Spleen (tissue), 11 donors: ENCODE data around the gene PNPLA2. TPM values are rescaled to one million over a fixed set of nuclear protein-coding genes. Genes with fewer than 3 reads are reported as not detected.

Experiments used
- DNase-seq: peaks from one replicate; pipeline ENCODE4 v3.0.0-alpha.2; 2020
- H3K27ac ChIP-seq, 8 donors: fragments of 200-600 bp; sonication (generic) in 7 of 8; 1 replicate in 4 of 8; 2 replicates in 4 of 8; pipeline versions ENCODE4 v1.5.0 to v1.8.0; 2016 to 2021; ENCODE audit warnings: inconsistent platforms in 4 of 8, mild to moderate bottlenecking in 4 of 8, moderate library complexity in 1 of 8
- H3K27me3 ChIP-seq, 7 donors: fragments of 200-600 bp; sonication (generic) in 6 of 7; replicated peaks in 1 of 7; 1 replicate in 4 of 7; 2 replicates in 3 of 7; pipeline versions ENCODE4 v1.5.0 to v1.8.0; 2016 to 2021; ENCODE audit warnings: inconsistent platforms in 3 of 7, mild to moderate bottlenecking in 1 of 7
- H3K36me3 ChIP-seq, 6 donors: fragments of 200-600 bp; sonication (generic) in 5 of 6; 1 replicate in 4 of 6; 2 replicates in 2 of 6; pipeline versions ENCODE4 v1.5.0 to v1.8.0; 2016 to 2021; ENCODE audit warnings: inconsistent platforms in 2 of 6
- H3K4me1 ChIP-seq, 6 donors: fragments of 200-600 bp; sonication (generic) in 5 of 6; 1 replicate in 3 of 6; 2 replicates in 3 of 6; pipeline versions ENCODE4 v1.5.0 to v1.8.0; 2016 to 2021; ENCODE audit warnings: inconsistent platforms in 3 of 6
- H3K4me3 ChIP-seq, 8 donors: fragments of 200-600 bp; sonication (generic) in 7 of 8; 1 replicate in 4 of 8; 2 replicates in 4 of 8; pipeline versions ENCODE4 v1.5.0 to v1.8.0; 2016 to 2021; ENCODE audit warnings: inconsistent platforms in 4 of 8, mild to moderate bottlenecking in 4 of 8, moderate library complexity in 2 of 8
- H3K9me3 ChIP-seq, 8 donors: fragments of 200-600 bp; sonication (generic) in 7 of 8; 1 replicate in 4 of 8; 2 replicates in 4 of 8; pipeline versions ENCODE4 v1.5.0 to v1.8.0; 2016 to 2021; ENCODE audit warnings: inconsistent platforms in 4 of 8
- POLR2A ChIP-seq, 3 donors: fragments of 450-650 bp; IDR thresholded peaks; one replicate each; pipeline ENCODE4 v1.5.1; 2017; ENCODE audit warnings: antibody characterized with exemption in 3 of 3, mild to moderate bottlenecking in 1 of 3
- POLR2AphosphoS5 ChIP-seq, 3 donors: sonication (generic); formaldehyde crosslinking; IDR thresholded peaks; one replicate each; pipeline ENCODE4 v1.5.1; 2017; ENCODE audit warnings: antibody characterized with exemption in 3 of 3
- WGBS, 5 donors: extraction: QIAGEN DNeasy Blood & Tissue Kit in 3 of 5; methylation state at CpG; one replicate each; pipeline versions ENCODE4 v1.1.5 to v1.1.7; 2013 to 2018; 5-methylcytosine and 5-hydroxymethylcytosine counted together
- intact Hi-C: fragments of 100-400 bp; cut with DNase I; formaldehyde crosslinking; loops from one replicate; pipeline ENCODE4 v1.15.0; 2023; ENCODE audit warnings: low total_unique reads
- polyA plus RNA-seq, 3 donors: library from polyadenylated mRNA; stranded (reverse); fragments of 200-250 nt; gene quantifications; one replicate each; pipeline ENCODE4 v1.2.1, GENCODE V29; 2013
- total RNA-seq, 7 donors: library from RNA; depleted of rRNA in 3 of 7; stranded (reverse); fragments of >200 nt in 3 of 7; fragmentation: NEBNext Ultra II Directional in 4 of 7; extraction: Animal tissue kit (Norgen Biotek cat#: 25700) in 4 of 7; gene quantifications; one replicate each; pipeline versions ENCODE4 v1.1.0 to v1.2.1, GENCODE V29; 2016 to 2021
- TF ChIP-seq, protein P1 (sequence below), 11 experiments: fragments of 200-600 bp in 7 of 11; fragments of 450-650 bp in 4 of 11; sonication (generic) in 4 of 11; IDR thresholded peaks in 8 of 11; conservative IDR thresholded peaks in 3 of 11; 1 replicate in 7 of 11; 2 replicates in 4 of 11; pipeline versions ENCODE4 v1.4.0 to v1.8.0; 2016 to 2021; ENCODE audit warnings: antibody characterized with exemption in 11 of 11, inconsistent platforms in 4 of 11, mild to moderate bottlenecking in 1 of 11
- donor health status: healthy with polysubstance abuse.
- donor health status: DM: no; HTN: no; CAD: no; lungs with moderate emphysema.
- donor health status: DM: no; HTN: no; CAD: no.
- donor health status: Bipolar disorder and iron deficiency.
- donor health status: healthy.
- donor health status: DM: no; HTN: no; CAD: no.
- donor health status: DM: yes; HTN: yes; CAD: no.

The PNPLA2 gene
- total and polyA plus RNA-seq, 10 donors = 46.3 to 131 (median 107) TPM

DNA sequence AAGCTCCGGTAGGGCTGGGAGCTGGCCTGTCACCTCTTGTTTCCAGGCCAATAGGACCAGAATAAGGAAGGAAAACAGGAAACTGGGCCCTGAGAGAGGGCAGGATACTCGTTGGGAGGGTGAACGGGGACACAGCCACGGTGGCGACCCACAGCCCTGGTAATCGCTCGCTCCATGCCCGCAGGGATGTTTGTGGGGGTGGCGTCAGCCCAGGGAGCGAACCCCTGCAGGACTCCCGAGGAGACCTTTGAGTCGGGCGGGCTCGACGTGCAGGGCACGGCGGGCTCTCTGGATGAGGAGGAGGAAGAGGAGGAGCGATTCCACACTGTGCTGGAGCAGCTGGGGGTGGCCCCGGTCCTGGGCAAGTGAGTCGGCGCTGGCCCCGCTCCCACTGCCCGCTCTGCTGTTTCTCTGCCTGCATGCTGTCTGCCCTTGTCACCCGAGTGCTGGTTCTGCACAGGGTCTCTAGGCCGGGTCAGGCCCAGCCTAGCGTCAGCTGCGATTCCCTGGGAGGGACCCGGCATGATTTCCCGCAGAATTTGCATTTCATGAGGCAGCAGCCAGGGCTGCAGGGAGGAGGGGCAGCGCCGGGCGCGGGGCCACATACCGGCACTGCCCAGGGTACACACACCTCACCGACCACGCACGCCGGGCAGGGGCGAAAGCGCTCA is 10.6 kb downstream of the PNPLA2 start:
- Histone ChIP-seq H3K27ac (peak overlapping the region in 7 of 8 donors; percentile 51 to 88 (median 80)), H3K9me3 (no peaks in the 10 kb centered on the region), H3K36me3 (peaks cover 0 to 17% (median 11%) of the 10 kb centered on the region in 6 donors), H3K4me1 (peaks cover 56 to 97% (median 84%) of the 10 kb centered on the region in 6 donors), H3K4me3 (peak overlapping the region; percentile 29 to 74 (median 43)), H3K27me3 (peaks cover 0 to 77% (median 22%) of the 10 kb centered on the region in 7 donors)
- intact Hi-C loops = no loop called here
- TF ChIP-seq POLR2AphosphoS5 (IDR thresholded peaks at IDR 0.05) = peak; percentile 74 to 81 (median 81)
- TF ChIP-seq, protein P1, sequence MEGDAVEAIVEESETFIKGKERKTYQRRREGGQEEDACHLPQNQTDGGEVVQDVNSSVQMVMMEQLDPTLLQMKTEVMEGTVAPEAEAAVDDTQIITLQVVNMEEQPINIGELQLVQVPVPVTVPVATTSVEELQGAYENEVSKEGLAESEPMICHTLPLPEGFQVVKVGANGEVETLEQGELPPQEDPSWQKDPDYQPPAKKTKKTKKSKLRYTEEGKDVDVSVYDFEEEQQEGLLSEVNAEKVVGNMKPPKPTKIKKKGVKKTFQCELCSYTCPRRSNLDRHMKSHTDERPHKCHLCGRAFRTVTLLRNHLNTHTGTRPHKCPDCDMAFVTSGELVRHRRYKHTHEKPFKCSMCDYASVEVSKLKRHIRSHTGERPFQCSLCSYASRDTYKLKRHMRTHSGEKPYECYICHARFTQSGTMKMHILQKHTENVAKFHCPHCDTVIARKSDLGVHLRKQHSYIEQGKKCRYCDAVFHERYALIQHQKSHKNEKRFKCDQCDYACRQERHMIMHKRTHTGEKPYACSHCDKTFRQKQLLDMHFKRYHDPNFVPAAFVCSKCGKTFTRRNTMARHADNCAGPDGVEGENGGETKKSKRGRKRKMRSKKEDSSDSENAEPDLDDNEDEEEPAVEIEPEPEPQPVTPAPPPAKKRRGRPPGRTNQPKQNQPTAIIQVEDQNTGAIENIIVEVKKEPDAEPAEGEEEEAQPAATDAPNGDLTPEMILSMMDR (IDR thresholded peaks at IDR 0.05 in 8 of 11, conservative IDR thresholded peaks at IDR 0.05 in 3 of 11) = no peak
- peak; percentile 90 for DNase-seq
- WGBS, 5 donors = 2 to 13% (median 5%) methylated on average over 33 to 40 of the region's 40 CpGs

DNA sequence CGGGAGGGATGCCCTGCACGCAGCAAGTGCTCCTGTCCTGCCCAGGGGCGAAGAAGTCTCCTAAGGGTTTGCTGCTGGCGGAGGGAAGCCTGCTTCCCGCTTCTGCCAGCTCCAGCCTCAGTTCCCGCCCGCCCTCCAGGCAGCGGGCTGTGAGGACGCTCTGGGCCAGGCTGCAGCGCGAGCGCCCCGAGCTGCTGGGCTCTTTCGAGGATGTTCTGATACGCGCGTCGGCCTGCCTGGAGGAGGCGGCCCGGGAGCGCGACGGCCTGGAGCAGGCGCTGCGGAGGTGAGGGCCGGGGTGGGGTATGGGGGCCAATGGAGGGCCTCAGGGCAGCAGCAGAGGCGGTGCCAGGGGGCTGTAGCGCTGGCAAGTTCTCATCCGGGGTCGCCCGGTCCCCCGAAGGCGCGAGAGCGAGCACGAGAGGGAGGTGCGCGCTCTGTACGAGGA is 11.2 kb downstream of the PNPLA2 start:
- peak; percentile 84 for DNase-seq
- TF ChIP-seq, protein P1 (IDR thresholded peaks at IDR 0.05 in 8 of 11, conservative IDR thresholded peaks at IDR 0.05 in 3 of 11) = no peak
- TF ChIP-seq POLR2A (IDR thresholded peaks at IDR 0.05) (peak in 1 of 3 donors; percentile 15), POLR2AphosphoS5 (IDR thresholded peaks at IDR 0.05) (peak in 2 of 3 donors; percentile 64 to 83)
- WGBS, 5 donors = 0 to 2% (median 2%) methylated on average over 9 to 39 of the region's 39 CpGs
- Histone ChIP-seq H3K27me3 (peaks cover 0 to 82% (median 22%) of the 10 kb centered on the region in 7 donors), H3K9me3 (no peaks in the 10 kb centered on the region), H3K4me1 (peaks cover 59 to 97% (median 89%) of the 10 kb centered on the region in 6 donors), H3K36me3 (peaks cover 0 to 11% (median 5%) of the 10 kb centered on the region in 6 donors), H3K4me3 (peak overlapping the region; percentile 29 to 74 (median 43)), H3K27ac (peak overlapping the region in 7 of 8 donors; percentile 51 to 88 (median 80))
- intact Hi-C loops = no loop called here

DNA sequence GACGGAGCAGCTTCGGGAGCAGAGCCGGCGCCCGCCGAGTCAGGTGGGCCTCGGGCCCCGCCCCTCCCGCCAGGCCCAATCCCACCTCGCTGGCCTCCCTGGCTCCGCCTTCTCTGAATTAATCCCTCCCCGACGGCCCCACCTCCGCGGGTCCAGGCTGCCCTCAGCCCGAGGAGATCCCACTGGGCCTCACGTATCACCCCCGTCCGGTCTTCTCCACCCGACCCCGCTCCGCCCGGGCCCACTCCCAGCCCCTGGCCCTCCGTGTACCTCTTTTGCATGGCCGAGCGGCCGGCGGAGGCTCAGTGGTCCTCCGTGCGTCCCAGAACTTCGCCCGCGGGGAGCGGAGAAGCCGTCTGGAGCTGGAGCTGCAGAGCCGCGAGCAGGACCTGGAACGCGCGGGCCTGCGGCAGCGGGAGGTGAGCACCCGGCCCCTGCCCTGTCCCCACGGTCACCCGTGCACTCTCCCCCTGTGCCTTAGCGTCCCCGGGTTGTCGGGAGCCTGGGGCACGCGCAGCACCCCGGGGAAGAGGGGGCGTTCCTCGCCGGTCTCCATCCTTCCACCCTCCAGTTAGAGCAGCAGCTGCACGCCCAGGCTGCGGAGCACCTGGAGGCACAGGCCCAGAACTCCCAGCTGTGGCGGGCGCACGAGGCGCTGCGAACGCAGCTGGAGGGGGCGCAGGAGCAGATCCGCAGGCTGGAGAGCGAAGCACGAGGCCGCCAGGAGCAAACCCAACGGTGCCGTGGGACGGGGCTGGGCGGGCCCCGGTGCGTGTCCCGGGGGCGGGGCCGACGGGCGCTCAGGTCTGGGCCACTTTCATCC is 11.8 kb downstream of the PNPLA2 start:
- 1 to 8% (median 3%) methylated on average over 39 to 78 of the region's 78 CpGs for WGBS, 5 donors
- intact Hi-C loops = no loop called here
- Histone ChIP-seq H3K27me3 (peaks cover 0 to 88% (median 22%) of the 10 kb centered on the region in 7 donors), H3K4me3 (peak overlapping the region; percentile 29 to 74 (median 43)), H3K9me3 (no peaks in the 10 kb centered on the region), H3K27ac (peak overlapping the region in 5 of 8 donors; percentile 77 to 88 (median 86)), H3K4me1 (peaks cover 59 to 97% (median 92%) of the 10 kb centered on the region in 6 donors), H3K36me3 (peaks cover 0 to 5% (median 0%) of the 10 kb centered on the region in 6 donors)
- DNase-seq = peak; percentile 93
- peak; percentile 8 to 46 (median 36) for TF ChIP-seq POLR2AphosphoS5 (IDR thresholded peaks at IDR 0.05)
- TF ChIP-seq, protein P1 (IDR thresholded peaks at IDR 0.05 in 8 of 11, conservative IDR thresholded peaks at IDR 0.05 in 3 of 11) = no peak
